WERI-Rb-1 (cell line): ENCODE data around the gene DNAJB14.

Experiments used
- DNase-seq: peaks from one replicate; pipeline ENCODE4 v3.0.0-alpha.2; 2020
- H3K27ac ChIP-seq: fragments of 250-450 bp; sonication (Bioruptor Pico); 2 replicates; pipeline ENCODE4 v1.5.1; 2020; ENCODE audit warnings: mild to moderate bottlenecking, moderate library complexity
- H3K27me3 ChIP-seq: fragments of 250-450 bp; sonication (Bioruptor Pico); 2 replicates; pipeline ENCODE4 v1.5.1; 2021; ENCODE audit warnings: mild to moderate bottlenecking, low read depth, moderate library complexity; ENCODE audit not compliant: insufficient read depth, severe bottlenecking
- H3K36me3 ChIP-seq: fragments of 250-450 bp; sonication (Bioruptor Pico); 2 replicates; pipeline ENCODE4 v1.5.1; 2020; ENCODE audit warnings: mild to moderate bottlenecking, moderate library complexity
- H3K4me3 ChIP-seq: 2 replicates; pipeline ENCODE4 v1.5.1; 2011; ENCODE audit warnings: low read depth, mild to moderate bottlenecking, control low read depth, low read length
- H3K9me3 ChIP-seq: fragments of 250-450 bp; sonication (Bioruptor Pico); 2 replicates; pipeline ENCODE4 v1.5.1; 2021; ENCODE audit warnings: mild to moderate bottlenecking, moderate library complexity; ENCODE audit not compliant: severe bottlenecking
- CTCF ChIP-seq: IDR thresholded peaks from 2 replicates; pipeline ENCODE4 v1.5.1; 2011; ENCODE audit warnings: low read depth, mild to moderate bottlenecking, control low read depth, inconsistent platforms, low read length

Gene DNAJB14

GRCh38 chr4:99946356-99947189, at the start of gene DNAJB14:
DNAJB14 (minus strand) TSS chr4:99946618; CDS start chr4:99946571, 47 bp downstream.
- H3K27ac ChIP-seq, result peak within 1 kb of the TSS; percentile 81
- H3K9me3 ChIP-seq, result no peaks in the 10 kb centered on the region
- 0 out of 2 replicates have a peak, but pooled peaks have one; percentile 1 for TF ChIP-seq CTCF
- peak within 1 kb of the TSS; percentile 80 for H3K4me3 ChIP-seq
- peak; percentile 84 for DNase-seq
- no peaks in the 10 kb centered on the region for H3K27me3 ChIP-seq
- peaks cover 48% of the 10 kb centered on the region for H3K36me3 ChIP-seq

GRCh38 chr4:99991741-99992140, 45.3 kb upstream of the DNAJB14 start:
- no peak for TF ChIP-seq CTCF
- no peaks in the 10 kb centered on the region for H3K9me3 ChIP-seq
- H3K27me3 ChIP-seq, result no peaks in the 10 kb centered on the region
- no peak for DNase-seq
- H3K36me3 ChIP-seq, result no peaks in the 10 kb centered on the region
- no peak overlapping the region for H3K27ac ChIP-seq
- H3K4me3 ChIP-seq, result no peak overlapping the region

- no peak overlapping the region for H3K27ac ChIP-seq
- no peaks in the 10 kb centered on the region for H3K27me3 ChIP-seq
- H3K4me3 ChIP-seq, result no peak overlapping the region
- no peaks in the 10 kb centered on the region for H3K36me3 ChIP-seq
- no peaks in the 10 kb centered on the region for H3K9me3 ChIP-seq
- TF ChIP-seq CTCF, result no peak
- no peak for DNase-seq
Measured at GRCh38 chr4:99987681-99988080, 41.3 kb upstream of the DNAJB14 start.

- no peak overlapping the region for H3K4me3 ChIP-seq
- no peak for DNase-seq
- no peaks in the 10 kb centered on the region for H3K36me3 ChIP-seq
- no peak for TF ChIP-seq CTCF
- no peak overlapping the region for H3K27ac ChIP-seq
- no peaks in the 10 kb centered on the region for H3K9me3 ChIP-seq
- H3K27me3 ChIP-seq, result no peaks in the 10 kb centered on the region
Measured at GRCh38 chr4:99986792-99987191, 40.4 kb upstream of the DNAJB14 start.

- no peak for DNase-seq
- TF ChIP-seq CTCF, result no peak
- Histone ChIP-seq H3K4me3 (no peak overlapping the region), H3K27ac (no peak overlapping the region), H3K36me3 (no peaks in the 10 kb centered on the region), H3K27me3 (no peaks in the 10 kb centered on the region), H3K9me3 (no peaks in the 10 kb centered on the region)
Measured at GRCh38 chr4:99983289-99983943, 37.0 kb upstream of the DNAJB14 start.
